Gastroesophageal sphincter (tissue), 3 donors: Measurements from ENCODE around the gene CP.

Experiments used
- CTCF ChIP-seq, 4 experiments: fragments of 200-600 bp in 2 of 4; fragments of 450-650 bp in 2 of 4; sonication (generic) in 1 of 4; IDR thresholded peaks; one replicate each; pipeline ENCODE4 v1.5.1; 2017 to 2019; ENCODE audit warnings: antibody characterized with exemption in 4 of 4, mild to moderate bottlenecking in 2 of 4, moderate library complexity in 2 of 4
- POLR2A ChIP-seq, 2 donors: fragments of 450-650 bp; IDR thresholded peaks; one replicate each; pipeline ENCODE4 v1.6.1; 2017; ENCODE audit warnings: antibody characterized with exemption in 2 of 2, mild to moderate bottlenecking in 2 of 2, moderate library complexity in 1 of 2

GRCh38 chr3:149142682-149143081 is 78.9 kb downstream of the CP start:
- no peak for TF ChIP-seq CTCF (IDR thresholded peaks at IDR 0.05)
- no peak for TF ChIP-seq POLR2A (IDR thresholded peaks at IDR 0.05)
